Transverse colon (tissue), 4 donors: ENCODE measurements around the gene NDUFV1. TPM values are rescaled to one million over a fixed set of nuclear protein-coding genes. Genes with fewer than 3 reads are reported as not detected.
A peak's percentile ranks its signal among the peaks of the same experiment; 100 is the strongest.

Experiments used
- DNase-seq: peaks from one replicate; pipeline ENCODE4 v3.0.0-alpha.2; 2019
- H3K27ac ChIP-seq, 4 donors: fragments of 200-600 bp; sonication (generic); 2 replicates each; pipeline ENCODE4 v1.5.1; 2016 to 2018; ENCODE audit warnings: inconsistent platforms in 4 of 4
- H3K27me3 ChIP-seq: fragments of 200-600 bp; sonication (generic); 2 replicates; pipeline ENCODE4 v1.5.1; 2017; ENCODE audit warnings: inconsistent platforms
- H3K36me3 ChIP-seq, 4 donors: fragments of 200-600 bp; sonication (generic); 2 replicates each; pipeline ENCODE4 v1.5.1; 2017 to 2019; ENCODE audit warnings: inconsistent platforms in 4 of 4
- H3K4me1 ChIP-seq, 4 donors: fragments of 200-600 bp; sonication (generic); 2 replicates each; pipeline ENCODE4 v1.5.1; 2017 to 2020; ENCODE audit warnings: inconsistent platforms in 4 of 4
- H3K4me3 ChIP-seq, 4 donors: fragments of 200-600 bp; sonication (generic); 1 replicate in 1 of 4; 2 replicates in 3 of 4; pipeline versions ENCODE4 v1.5.1 to v1.6.1; 2017 to 2019; ENCODE audit warnings: inconsistent platforms in 4 of 4
- H3K9me3 ChIP-seq, 2 donors: fragments of 200-600 bp; sonication (generic); 2 replicates each; pipeline ENCODE4 v1.5.1; 2017 to 2019; ENCODE audit warnings: inconsistent platforms in 2 of 2
- EP300 ChIP-seq: sonication (generic); formaldehyde crosslinking; IDR thresholded peaks from one replicate; pipeline ENCODE4 v1.6.1; 2017; ENCODE audit warnings: antibody characterized with exemption, low read depth
- POLR2A ChIP-seq: fragments of 450-650 bp; IDR thresholded peaks from one replicate; pipeline ENCODE4 v1.6.1; 2016; ENCODE audit warnings: antibody characterized with exemption, mild to moderate bottlenecking, moderate library complexity
- POLR2AphosphoS5 ChIP-seq, 3 donors: sonication (generic); formaldehyde crosslinking; IDR thresholded peaks; one replicate each; pipeline ENCODE4 v1.6.1; 2016; ENCODE audit warnings: antibody characterized with exemption in 3 of 3
- WGBS, 2 donors: methylation state at CpG; one replicate each; pipeline ENCODE4 v1.1.5; 2018; ENCODE audit warnings: low coverage in 1 of 2; 5-methylcytosine and 5-hydroxymethylcytosine counted together
- in situ Hi-C, 4 donors: fragments of 200-750 bp; cut with MboI; loops; one replicate each; pipeline versions ENCODE4 v1.15.0 to v1.15.1; 2017; ENCODE audit warnings: low sequenced_read_pairs in 3 of 4, low pct_ligation_motif_present in 1 of 4, low pct_unique_long_range_greater_than_20kb in 1 of 4
- intact Hi-C: fragments of 100-400 bp; cut with DNase I; formaldehyde crosslinking; loops from one replicate; pipeline ENCODE4 v1.15.1; 2023; ENCODE audit warnings: low total_unique reads
- total RNA-seq, 4 donors: library from RNA; depleted of rRNA; stranded (reverse); fragments of >200 nt; gene quantifications; one replicate each; pipeline ENCODE4 v1.1.0, GENCODE V29; 2016
- TF ChIP-seq, protein P1 (sequence below), 5 experiments: fragments of 200-600 bp in 3 of 5; fragments of 450-650 bp in 2 of 5; sonication (generic) in 3 of 5; IDR thresholded peaks; 1 replicate in 2 of 5; 2 replicates in 3 of 5; pipeline ENCODE4 v1.5.1; 2016 to 2017; ENCODE audit warnings: antibody characterized with exemption in 5 of 5, inconsistent platforms in 3 of 5, mild to moderate bottlenecking in 2 of 5, moderate library complexity in 1 of 5

Gene NDUFV1
- total RNA-seq, 4 donors from 2014 or later, result 421 to 762 (median 554) TPM

DNA sequence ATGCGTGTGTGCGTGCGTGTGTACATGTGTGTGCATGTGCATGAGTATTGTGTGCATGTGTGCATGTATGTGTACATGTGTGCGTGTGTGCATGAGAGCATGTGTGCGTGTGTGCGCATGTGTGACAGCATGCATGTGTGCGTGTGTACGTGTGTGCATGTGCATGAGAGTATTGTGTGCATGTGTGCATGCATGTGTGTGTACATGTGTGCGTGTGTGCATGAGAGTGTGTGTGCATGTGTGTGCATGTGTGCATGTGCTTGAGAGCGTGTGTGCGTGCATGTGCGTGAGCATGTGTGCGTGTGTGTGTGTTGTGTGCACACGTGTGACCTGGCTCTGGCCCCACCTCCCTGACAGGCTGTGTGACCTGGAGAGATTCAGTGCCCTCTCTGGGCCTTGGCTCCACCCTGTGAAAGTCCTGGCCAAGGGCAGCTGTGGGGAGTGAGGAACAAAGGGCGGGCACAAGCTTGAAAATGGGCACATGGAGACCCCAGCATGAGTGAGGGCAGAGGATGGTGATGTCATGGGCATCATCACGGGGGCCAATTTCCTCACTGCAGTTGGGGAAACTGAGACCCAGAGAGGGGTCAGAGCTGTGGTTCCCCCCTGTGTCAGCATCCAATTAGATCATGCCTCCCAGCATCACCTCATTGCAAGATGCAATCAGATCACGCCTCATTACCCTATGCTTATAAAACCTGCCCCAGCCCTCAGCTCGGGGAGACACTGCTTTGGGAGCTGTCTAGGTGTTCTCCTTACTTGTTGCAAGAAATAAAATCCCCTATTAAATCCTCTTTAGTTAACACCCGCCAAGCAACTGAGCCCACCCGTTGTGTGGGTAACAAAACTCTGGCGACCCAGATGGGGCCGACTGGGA is 43.1 kb downstream of the NDUFV1 start:
- intact Hi-C loops (no loop called here), in situ Hi-C loops (no loop called here)
- H3K27ac ChIP-seq, result peak overlapping the region; percentile 48 to 79 (median 72)
- H3K9me3 ChIP-seq, result no peaks in the 10 kb centered on the region
- TF ChIP-seq POLR2AphosphoS5 (IDR thresholded peaks at IDR 0.05) (peak in 2 of 3 donors; percentile 43 to 59), EP300 (no peak), POLR2A (peak; percentile 61)
- TF ChIP-seq, protein P1, sequence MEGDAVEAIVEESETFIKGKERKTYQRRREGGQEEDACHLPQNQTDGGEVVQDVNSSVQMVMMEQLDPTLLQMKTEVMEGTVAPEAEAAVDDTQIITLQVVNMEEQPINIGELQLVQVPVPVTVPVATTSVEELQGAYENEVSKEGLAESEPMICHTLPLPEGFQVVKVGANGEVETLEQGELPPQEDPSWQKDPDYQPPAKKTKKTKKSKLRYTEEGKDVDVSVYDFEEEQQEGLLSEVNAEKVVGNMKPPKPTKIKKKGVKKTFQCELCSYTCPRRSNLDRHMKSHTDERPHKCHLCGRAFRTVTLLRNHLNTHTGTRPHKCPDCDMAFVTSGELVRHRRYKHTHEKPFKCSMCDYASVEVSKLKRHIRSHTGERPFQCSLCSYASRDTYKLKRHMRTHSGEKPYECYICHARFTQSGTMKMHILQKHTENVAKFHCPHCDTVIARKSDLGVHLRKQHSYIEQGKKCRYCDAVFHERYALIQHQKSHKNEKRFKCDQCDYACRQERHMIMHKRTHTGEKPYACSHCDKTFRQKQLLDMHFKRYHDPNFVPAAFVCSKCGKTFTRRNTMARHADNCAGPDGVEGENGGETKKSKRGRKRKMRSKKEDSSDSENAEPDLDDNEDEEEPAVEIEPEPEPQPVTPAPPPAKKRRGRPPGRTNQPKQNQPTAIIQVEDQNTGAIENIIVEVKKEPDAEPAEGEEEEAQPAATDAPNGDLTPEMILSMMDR (IDR thresholded peaks at IDR 0.05), result no peak
- WGBS, 2 donors, result 67 to 77% methylated on average over 5 to 22 of the region's 22 CpGs
- H3K4me1 ChIP-seq, result peaks cover 3 to 22% (median 15%) of the 10 kb centered on the region in 4 donors
- no peaks in the 10 kb centered on the region for H3K27me3 ChIP-seq
- H3K4me3 ChIP-seq, result peak overlapping the region in 3 of 4 donors; percentile 34 to 47 (median 38)
- no peak for DNase-seq
- no peaks in the 10 kb centered on the region for H3K36me3 ChIP-seq

GRCh38 chr11:67651976-67652781 is 45.4 kb downstream of the NDUFV1 start:
- in situ Hi-C loops, result no loop called here
- H3K27ac ChIP-seq, result peak overlapping the region in 2 of 4 donors; percentile 18 to 41
- no peaks in the 10 kb centered on the region for H3K27me3 ChIP-seq
- H3K9me3 ChIP-seq, result no peaks in the 10 kb centered on the region
- WGBS, 2 donors, result 42 to 51% methylated on average over 11 to 13 of the region's 13 CpGs
- TF ChIP-seq POLR2AphosphoS5 (IDR thresholded peaks at IDR 0.05) (no peak), POLR2A (no peak), EP300 (no peak)
- TF ChIP-seq, protein P1 (IDR thresholded peaks at IDR 0.05), result no peak
- H3K4me3 ChIP-seq, result no peak overlapping the region
- H3K36me3 ChIP-seq, result no peaks in the 10 kb centered on the region
- intact Hi-C loops, result no loop called here
- DNase-seq, result peak; percentile 32
- peaks cover 0 to 8% (median 6%) of the 10 kb centered on the region in 4 donors for H3K4me1 ChIP-seq

- DNase-seq, result peak; percentile 3
- WGBS, 2 donors, result 82 to 83% methylated on average over 8 to 15 of the region's 15 CpGs
- no peaks in the 10 kb centered on the region for H3K36me3 ChIP-seq
- no peak overlapping the region for H3K4me3 ChIP-seq
- peak overlapping the region in 2 of 4 donors; percentile 18 to 41 for H3K27ac ChIP-seq
- peaks cover 0 to 8% (median 4%) of the 10 kb centered on the region in 4 donors for H3K4me1 ChIP-seq
- no peaks in the 10 kb centered on the region for H3K27me3 ChIP-seq
- intact Hi-C loops (no loop called here), in situ Hi-C loops (no loop called here)
- no peaks in the 10 kb centered on the region for H3K9me3 ChIP-seq
- no peak for TF ChIP-seq POLR2AphosphoS5 (IDR thresholded peaks at IDR 0.05)
- TF ChIP-seq POLR2A, result no peak
- no peak for TF ChIP-seq EP300
- TF ChIP-seq, protein P1 (IDR thresholded peaks at IDR 0.05), result no peak
Measured at GRCh38 chr11:67652965-67653845, 46.5 kb downstream of the NDUFV1 start.
